ENCODE measurements around the gene ELAVL3.
"Not testable (repeated sequence)": the region's sequence is repeated elsewhere in the genome, so short reads cannot be mapped to it uniquely, and the experiment has no call there.

The ELAVL3 gene

GRCh38 chr19:11435057-11435832 is 45.6 kb downstream of the ELAVL3 start, which contains the start of the genes ODAD3 and PRKCSH:
TSS of gene ODAD3 (minus strand) at chr19:11435121. CDS start at chr19:11435016, 105 bp downstream.
TSS of gene PRKCSH (plus strand) at chr19:11435635. CDS start at chr19:11436118, 483 bp downstream.
- DNase-seq = peak; percentile 100

- DNase-seq = no peak
These were observed 46.2 kb downstream of the ELAVL3 start for GRCh38 chr19:11434703-11435056.

GRCh38 chr19:11433526-11433925 is 47.3 kb downstream of the ELAVL3 start:
- DNase-seq = not testable (repeated sequence)

- no peak for DNase-seq
These were observed 54.2 kb downstream of the ELAVL3 start for GRCh38 chr19:11426656-11427055.

- no peak for DNase-seq
These were observed 55.0 kb downstream of the ELAVL3 start for GRCh38 chr19:11425719-11426457.

GRCh38 chr19:11423791-11424181 is 57.1 kb downstream of the ELAVL3 start:
- no peak for DNase-seq

- DNase-seq = no peak
These were observed 57.6 kb downstream of the ELAVL3 start for GRCh38 chr19:11423164-11423790.

- no peak for DNase-seq
These were observed 58.4 kb downstream of the ELAVL3 start for GRCh38 chr19:11422163-11423065.

- DNase-seq = no peak
These were observed 59.3 kb downstream of the ELAVL3 start for GRCh38 chr19:11421371-11422098.

GRCh38 chr19:11420429-11421370 is 60.1 kb downstream of the ELAVL3 start:
- no peak for DNase-seq

- DNase-seq = no peak
These were observed 62.0 kb downstream of the ELAVL3 start, which contains the start of gene RGL3 for GRCh38 chr19:11418549-11419506. TSS of gene RGL3 (minus strand) at chr19:11419314. CDS start at chr19:11419278, 36 bp downstream.

GRCh38 chr19:11418094-11418548 is 62.7 kb downstream of the ELAVL3 start:
- DNase-seq = no peak

- DNase-seq = no peak
These were observed 64.3 kb downstream of the ELAVL3 start for GRCh38 chr19:11416346-11417052.

GRCh38 chr19:11414544-11414943 is 66.3 kb downstream of the ELAVL3 start:
- DNase-seq = peak; percentile 99

GRCh38 chr19:11410682-11411081 is 70.2 kb downstream of the ELAVL3 start:
- DNase-seq = no peak

GRCh38 chr19:11408591-11408990 is 72.3 kb downstream of the ELAVL3 start:
- DNase-seq = no peak

- DNase-seq = not testable (repeated sequence)
These were observed 74.1 kb downstream of the ELAVL3 start for GRCh38 chr19:11406703-11407236.

Data from NCI-H524 treated with DMSO at 0.1 percent for 48 hours (cell line).